Midbrain (tissue), 1 donor: ENCODE data around the gene EGFLAM.
A peak's percentile ranks its signal among the peaks of the same experiment; 100 is the strongest.

Experiments used
- DNase-seq: peaks from one replicate; lab custom pipeline; 2025; lab: John Stamatoyannopoulos, UW

EGFLAM gene

GRCh38 chr5:38471709-38472108, 213.3 kb downstream of the EGFLAM start:
- no peak for DNase-seq

DNA sequence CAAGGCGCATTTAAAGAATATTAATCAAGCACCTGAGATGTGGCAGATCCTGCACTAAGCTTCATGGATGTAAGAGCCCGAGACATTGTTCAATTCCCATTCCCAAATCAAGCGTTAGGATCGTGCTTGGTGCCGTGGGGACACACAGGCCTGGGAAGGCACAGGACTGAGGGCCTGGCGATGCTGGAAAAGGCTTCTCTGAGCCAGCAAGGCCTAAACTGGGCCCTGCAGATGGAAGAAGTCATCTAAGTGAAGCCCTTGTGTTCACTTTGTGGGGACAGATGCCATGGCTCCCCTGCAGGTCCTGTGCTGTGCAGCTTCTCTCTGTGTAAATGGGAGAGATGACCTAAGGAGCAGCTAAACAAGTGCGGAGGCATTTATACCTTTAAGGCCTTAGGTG, 214.2 kb downstream of the EGFLAM start:
- DNase-seq: no peak

GRCh38 chr5:38473008-38473407, 214.6 kb downstream of the EGFLAM start:
- DNase-seq: no peak

DNA sequence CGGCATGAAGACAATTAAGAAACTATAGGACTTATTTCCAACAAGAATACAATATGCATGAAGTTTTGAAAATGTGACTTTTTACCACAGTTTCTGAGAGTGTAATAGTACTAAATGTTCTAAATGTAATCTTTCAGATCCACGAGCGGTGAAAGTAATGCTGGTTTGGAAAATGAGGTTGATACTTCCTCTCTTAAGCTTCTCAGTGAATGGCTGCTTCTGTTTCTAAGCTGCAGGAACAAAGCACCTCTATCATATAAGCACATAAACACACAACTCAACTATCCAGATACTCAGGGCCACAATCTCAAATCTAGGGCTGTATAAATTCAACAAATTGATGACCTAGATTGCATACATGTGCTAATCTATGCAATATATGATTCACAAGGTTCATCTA, 219.8 kb downstream of the EGFLAM start:
- no peak for DNase-seq

DNA sequence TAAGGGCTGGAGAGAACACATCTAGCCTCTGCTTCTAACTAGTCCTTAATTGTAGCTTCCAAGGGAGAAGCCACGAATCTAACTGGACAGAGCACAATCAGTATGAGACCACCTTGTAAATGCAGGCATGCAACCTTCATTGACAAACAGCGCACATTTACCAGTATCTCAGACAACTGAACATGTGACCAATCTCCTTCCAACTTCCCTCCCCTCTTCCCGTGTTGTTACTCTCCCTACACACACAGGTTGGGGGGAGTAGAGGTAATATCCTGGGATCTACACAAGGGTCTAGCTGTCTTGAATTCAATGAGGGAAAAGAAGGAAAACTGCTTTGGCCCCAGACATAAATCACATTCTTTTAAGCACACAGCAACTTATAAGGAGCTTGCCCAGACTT, 220.5 kb downstream of the EGFLAM start:
- DNase-seq: no peak

GRCh38 chr5:38479315-38479904, 221.1 kb downstream of the EGFLAM start:
- no peak for DNase-seq

DNA sequence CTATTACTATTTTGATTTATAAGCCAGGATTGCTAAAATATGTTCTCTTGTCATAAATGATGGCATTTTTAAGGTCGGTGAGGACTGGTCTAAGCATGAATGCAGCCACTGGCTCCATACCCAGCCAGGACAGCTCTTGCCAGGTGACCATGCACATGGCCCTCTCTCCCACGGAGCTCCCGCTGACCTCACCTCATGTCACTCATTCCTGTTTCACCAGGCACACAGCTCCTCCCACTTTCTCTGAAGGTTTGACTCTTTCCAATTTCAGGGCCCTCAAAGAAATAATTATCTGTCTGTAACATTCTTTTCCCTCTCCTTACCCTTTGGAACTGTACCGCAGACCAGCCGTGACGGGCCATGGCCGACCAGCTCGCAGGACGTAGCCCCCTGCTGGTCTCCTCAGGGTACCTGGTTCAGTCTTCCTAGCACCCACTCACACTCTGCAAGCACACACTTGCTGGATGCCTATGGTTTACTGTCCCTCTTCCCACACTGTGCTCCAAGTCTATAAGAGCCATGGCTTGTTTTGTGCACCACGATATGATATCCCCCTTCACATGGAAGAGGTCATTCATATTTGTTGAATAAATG, 225.5 kb downstream of the EGFLAM start:
- no peak for DNase-seq

DNA sequence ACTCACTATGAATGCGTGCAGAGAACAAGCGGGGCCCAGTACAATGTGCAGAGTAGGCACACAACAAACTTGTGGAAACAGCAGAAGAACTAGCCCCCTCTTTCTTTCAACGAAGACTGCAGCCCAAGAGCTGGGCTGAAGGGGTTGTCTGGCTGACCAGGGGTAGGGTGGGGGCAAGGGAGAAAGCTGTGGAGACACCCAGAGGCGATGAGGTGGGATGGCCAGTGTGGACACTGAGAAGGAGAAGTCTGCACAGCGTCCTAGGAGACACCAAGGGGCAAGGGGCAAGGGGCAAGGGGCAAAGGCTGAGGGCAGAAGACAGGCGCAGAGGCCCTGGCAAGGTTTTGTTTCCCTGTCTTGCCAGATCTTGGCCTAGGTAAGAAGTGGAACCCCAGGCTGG, 235.8 kb downstream of the EGFLAM start:
- no peak for DNase-seq

DNA sequence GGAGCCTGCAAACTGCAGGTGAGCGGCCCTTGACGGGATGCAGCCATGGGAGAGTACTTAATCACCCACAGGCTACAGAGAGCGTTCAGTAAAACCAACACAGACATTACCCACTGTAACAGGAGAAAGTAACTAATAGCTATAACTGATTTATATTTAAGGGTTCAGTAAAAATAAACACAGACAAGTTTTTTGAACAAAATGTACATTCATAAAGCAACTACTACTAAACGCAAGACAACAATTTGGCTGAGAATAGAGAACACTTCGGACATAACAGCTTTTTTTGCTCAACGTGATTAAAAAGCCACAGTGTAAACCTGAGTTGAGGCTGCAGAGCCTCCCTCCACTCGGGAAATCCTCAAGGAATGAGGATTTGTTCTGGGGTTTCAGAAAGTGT, 236.4 kb downstream of the EGFLAM start:
- DNase-seq: no peak

- DNase-seq: peak; percentile 31
Observed at GRCh38 chr5:38497946-38498345, 239.6 kb downstream of the EGFLAM start.

DNA sequence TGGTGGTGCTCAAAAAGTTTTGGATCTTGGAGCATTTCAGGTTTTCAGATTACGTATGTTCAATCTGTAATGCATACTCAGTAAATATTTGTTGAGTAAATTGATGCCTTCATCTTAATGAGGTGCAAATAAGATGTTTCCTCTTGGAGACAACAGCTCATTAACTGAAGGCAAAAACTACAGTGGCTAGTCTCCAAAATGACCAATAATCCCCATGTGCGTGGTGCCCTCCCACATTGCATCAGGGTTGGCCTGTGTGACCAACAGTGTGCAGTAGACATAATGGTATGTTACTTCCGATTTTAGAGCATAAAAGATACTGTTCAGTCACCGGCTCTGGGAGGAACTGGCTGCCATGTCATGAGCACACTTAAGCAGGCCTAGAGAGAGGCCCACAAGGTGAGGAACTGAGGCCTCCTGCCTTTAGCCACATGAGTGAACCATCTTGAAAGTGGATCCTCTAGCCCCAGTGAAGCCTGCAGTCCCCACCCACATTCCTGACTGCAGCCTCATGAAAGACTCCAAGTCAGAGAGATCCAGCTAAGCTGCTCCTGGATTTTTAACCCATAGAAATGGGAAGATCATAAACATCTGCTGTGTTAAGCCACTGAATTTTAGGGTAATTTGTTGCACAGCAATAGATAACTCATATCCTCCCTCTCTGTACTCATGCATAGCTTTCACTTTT, 242.4 kb downstream of the EGFLAM start:
- no peak for DNase-seq

DNA sequence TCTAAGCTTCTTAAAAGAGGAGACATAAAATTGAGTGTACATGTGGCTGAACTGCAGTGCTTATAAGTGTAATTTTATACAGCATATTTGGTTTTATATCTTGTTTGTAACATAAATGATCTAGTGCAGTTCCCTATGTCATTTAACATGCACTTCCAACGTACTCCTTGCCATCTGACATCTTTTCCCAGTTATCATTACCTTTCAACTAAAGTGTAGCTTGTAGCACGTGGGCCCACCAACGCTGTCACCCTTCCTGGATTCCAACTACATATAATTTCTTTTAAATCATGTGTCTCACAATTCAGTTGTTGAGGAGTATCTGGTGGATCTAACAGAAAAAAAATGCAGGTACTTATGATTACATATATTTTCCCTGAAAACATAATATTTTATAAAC, 247.9 kb downstream of the EGFLAM start:
- DNase-seq: no peak

- no peak for DNase-seq
Observed at GRCh38 chr5:38509185-38509584, 250.8 kb downstream of the EGFLAM start.
